Measurements from ENCODE around the gene IQSEC1.

IQSEC1 gene

GRCh38 chr3:13044496-13045240 lies 28.6 kb downstream of the IQSEC1 start:
- H3K9ac ChIP-seq (ENCODE audit: low read depth, low read length), result peak overlapping the region; percentile 31; the same call in 1 of the 2 replicates
- no peak overlapping the region for H3K27ac ChIP-seq (ENCODE audit: low read depth, low read length)
- H3K27me3 ChIP-seq (ENCODE audit: insufficient read depth, low read length), result no peaks in the 10 kb centered on the region
- 74% methylated on average over 13 of the region's 13 CpGs for WGBS
- no peaks in the 10 kb centered on the region for H3K36me3 ChIP-seq (ENCODE audit: insufficient read depth, low read length)
- peaks cover 9% of the 10 kb centered on the region for H3K4me1 ChIP-seq (ENCODE audit: insufficient read depth, low read length)
- no peaks in the 10 kb centered on the region for H3K9me3 ChIP-seq (ENCODE audit: insufficient read depth, low read depth, low read length)
- H3K4me3 ChIP-seq (ENCODE audit: low read length), result no peak overlapping the region

GRCh38 chr3:13043656-13044055 lies 29.6 kb downstream of the IQSEC1 start:
- WGBS, result 84% methylated on average over 9 of the region's 9 CpGs

GRCh38 chr3:13042715-13043271 lies 30.4 kb downstream of the IQSEC1 start:
- 88% methylated on average over 20 of the region's 20 CpGs for WGBS
- Histone ChIP-seq H3K9me3 (ENCODE audit: insufficient read depth, low read depth, low read length) (no peaks in the 10 kb centered on the region), H3K9ac (ENCODE audit: low read depth, low read length) (no peak overlapping the region), H3K36me3 (ENCODE audit: insufficient read depth, low read length) (no peaks in the 10 kb centered on the region), H3K27ac (ENCODE audit: low read depth, low read length) (no peak overlapping the region), H3K4me3 (ENCODE audit: low read length) (no peak overlapping the region), H3K4me1 (ENCODE audit: insufficient read depth, low read length) (peaks cover 9% of the 10 kb centered on the region), H3K27me3 (ENCODE audit: insufficient read depth, low read length) (no peaks in the 10 kb centered on the region)

More at GRCh38 chr3:13043656-13044055, 29.6 kb downstream of the IQSEC1 start:
- H3K9ac ChIP-seq (ENCODE audit: low read depth, low read length), result no peak overlapping the region
- H3K4me3 ChIP-seq (ENCODE audit: low read length), result no peak overlapping the region
- H3K9me3 ChIP-seq (ENCODE audit: insufficient read depth, low read depth, low read length), result no peaks in the 10 kb centered on the region
- H3K27ac ChIP-seq (ENCODE audit: low read depth, low read length), result no peak overlapping the region
- H3K36me3 ChIP-seq (ENCODE audit: insufficient read depth, low read length), result no peaks in the 10 kb centered on the region
- no peaks in the 10 kb centered on the region for H3K27me3 ChIP-seq (ENCODE audit: insufficient read depth, low read length)
- peaks cover 9% of the 10 kb centered on the region for H3K4me1 ChIP-seq (ENCODE audit: insufficient read depth, low read length)

GRCh38 chr3:13042127-13042701 lies 31.0 kb downstream of the IQSEC1 start:
- no peak overlapping the region for H3K4me3 ChIP-seq (ENCODE audit: low read length)
- no peaks in the 10 kb centered on the region for H3K36me3 ChIP-seq (ENCODE audit: insufficient read depth, low read length)
- no peaks in the 10 kb centered on the region for H3K27me3 ChIP-seq (ENCODE audit: insufficient read depth, low read length)
- H3K9ac ChIP-seq (ENCODE audit: low read depth, low read length), result no peak overlapping the region
- peaks cover 9% of the 10 kb centered on the region for H3K4me1 ChIP-seq (ENCODE audit: insufficient read depth, low read length)
- 91% methylated on average over 25 of the region's 25 CpGs for WGBS
- H3K27ac ChIP-seq (ENCODE audit: low read depth, low read length), result no peak overlapping the region
- no peaks in the 10 kb centered on the region for H3K9me3 ChIP-seq (ENCODE audit: insufficient read depth, low read depth, low read length)

GRCh38 chr3:13041113-13041776 lies 32.0 kb downstream of the IQSEC1 start:
- 87% methylated on average over 26 of the region's 26 CpGs for WGBS
- no peaks in the 10 kb centered on the region for H3K36me3 ChIP-seq (ENCODE audit: insufficient read depth, low read length)
- H3K9me3 ChIP-seq (ENCODE audit: insufficient read depth, low read depth, low read length), result no peaks in the 10 kb centered on the region
- peaks cover 9% of the 10 kb centered on the region for H3K4me1 ChIP-seq (ENCODE audit: insufficient read depth, low read length)
- no peaks in the 10 kb centered on the region for H3K27me3 ChIP-seq (ENCODE audit: insufficient read depth, low read length)
- H3K4me3 ChIP-seq (ENCODE audit: low read length), result no peak overlapping the region
- no peak overlapping the region for H3K9ac ChIP-seq (ENCODE audit: low read depth, low read length)
- no peak overlapping the region for H3K27ac ChIP-seq (ENCODE audit: low read depth, low read length)

GRCh38 chr3:13040361-13041074 lies 32.7 kb downstream of the IQSEC1 start:
- Histone ChIP-seq H3K36me3 (ENCODE audit: insufficient read depth, low read length) (no peaks in the 10 kb centered on the region), H3K9me3 (ENCODE audit: insufficient read depth, low read depth, low read length) (no peaks in the 10 kb centered on the region), H3K27ac (ENCODE audit: low read depth, low read length) (no peak overlapping the region), H3K9ac (ENCODE audit: low read depth, low read length) (no peak overlapping the region), H3K27me3 (ENCODE audit: insufficient read depth, low read length) (no peaks in the 10 kb centered on the region), H3K4me3 (ENCODE audit: low read length) (no peak overlapping the region), H3K4me1 (ENCODE audit: insufficient read depth, low read length) (peaks cover 9% of the 10 kb centered on the region)
- 69% methylated on average over 12 of the region's 12 CpGs for WGBS

GRCh38 chr3:13039213-13039896 lies 33.9 kb downstream of the IQSEC1 start:
- 82% methylated on average over 14 of the region's 14 CpGs for WGBS
- Histone ChIP-seq H3K36me3 (ENCODE audit: insufficient read depth, low read length) (no peaks in the 10 kb centered on the region), H3K4me1 (ENCODE audit: insufficient read depth, low read length) (peaks cover 3% of the 10 kb centered on the region; the same call in 1 of the 2 replicates), H3K9me3 (ENCODE audit: insufficient read depth, low read depth, low read length) (no peaks in the 10 kb centered on the region), H3K9ac (ENCODE audit: low read depth, low read length) (no peak overlapping the region), H3K27me3 (ENCODE audit: insufficient read depth, low read length) (no peaks in the 10 kb centered on the region), H3K27ac (ENCODE audit: low read depth, low read length) (no peak overlapping the region), H3K4me3 (ENCODE audit: low read length) (no peak overlapping the region)

GRCh38 chr3:13037458-13038117 lies 35.6 kb downstream of the IQSEC1 start:
- peaks cover 3% of the 10 kb centered on the region; the same call in 1 of the 2 replicates for H3K4me1 ChIP-seq (ENCODE audit: insufficient read depth, low read length)
- no peak overlapping the region for H3K27ac ChIP-seq (ENCODE audit: low read depth, low read length)
- no peak overlapping the region for H3K9ac ChIP-seq (ENCODE audit: low read depth, low read length)
- H3K36me3 ChIP-seq (ENCODE audit: insufficient read depth, low read length), result no peaks in the 10 kb centered on the region
- no peak overlapping the region for H3K4me3 ChIP-seq (ENCODE audit: low read length)
- WGBS, result 88% methylated on average over 6 of the region's 8 CpGs
- H3K27me3 ChIP-seq (ENCODE audit: insufficient read depth, low read length), result no peaks in the 10 kb centered on the region
- no peaks in the 10 kb centered on the region for H3K9me3 ChIP-seq (ENCODE audit: insufficient read depth, low read depth, low read length)

GRCh38 chr3:13034861-13035260 lies 38.4 kb downstream of the IQSEC1 start:
- Histone ChIP-seq H3K4me3 (ENCODE audit: low read length) (no peak overlapping the region), H3K27me3 (ENCODE audit: insufficient read depth, low read length) (no peaks in the 10 kb centered on the region), H3K4me1 (ENCODE audit: insufficient read depth, low read length) (no peaks in the 10 kb centered on the region; the same call in 1 of the 2 replicates), H3K9ac (ENCODE audit: low read depth, low read length) (no peak overlapping the region), H3K27ac (ENCODE audit: low read depth, low read length) (no peak overlapping the region), H3K9me3 (ENCODE audit: insufficient read depth, low read depth, low read length) (no peaks in the 10 kb centered on the region), H3K36me3 (ENCODE audit: insufficient read depth, low read length) (no peaks in the 10 kb centered on the region)
- 95% methylated on average over 5 of the region's 5 CpGs for WGBS

GRCh38 chr3:13034109-13034800 lies 39.0 kb downstream of the IQSEC1 start:
- Histone ChIP-seq H3K4me3 (ENCODE audit: low read length) (no peak overlapping the region), H3K27me3 (ENCODE audit: insufficient read depth, low read length) (no peaks in the 10 kb centered on the region), H3K36me3 (ENCODE audit: insufficient read depth, low read length) (no peaks in the 10 kb centered on the region), H3K9ac (ENCODE audit: low read depth, low read length) (no peak overlapping the region), H3K27ac (ENCODE audit: low read depth, low read length) (no peak overlapping the region), H3K4me1 (ENCODE audit: insufficient read depth, low read length) (no peaks in the 10 kb centered on the region), H3K9me3 (ENCODE audit: insufficient read depth, low read depth, low read length) (no peaks in the 10 kb centered on the region)
- 91% methylated on average over 21 of the region's 21 CpGs for WGBS

Data from HUES64 (cell line).